Effector memory CD4-positive, alpha-beta T cell (primary cell): ENCODE results near the gene MYOCD.

ENCODE experiments used
- DNase-seq, 3 donors: peaks; one replicate each; pipeline ENCODE4 v3.0.0-alpha.2; 2020
- H3K27ac ChIP-seq: 2 replicates; pipeline ENCODE4 v1.7.0; 2013; ENCODE audit warnings: mild to moderate bottlenecking, low read length, moderate library complexity; ENCODE audit not compliant: insufficient read depth, poor library complexity, severe bottlenecking
- H3K27me3 ChIP-seq: replicated peaks from 2 replicates; pipeline ENCODE4 v1.7.0; 2013; ENCODE audit warnings: mild to moderate bottlenecking, low read length; ENCODE audit not compliant: insufficient read depth, control insufficient read depth, poor library complexity, severe bottlenecking
- H3K36me3 ChIP-seq: 2 replicates; pipeline ENCODE4 v1.7.0; 2013; ENCODE audit warnings: mild to moderate bottlenecking, low read length, moderate library complexity; ENCODE audit not compliant: control insufficient read depth, insufficient read depth
- H3K4me1 ChIP-seq: 2 replicates; pipeline ENCODE4 v1.7.0; 2013; ENCODE audit warnings: low read length, mild to moderate bottlenecking; ENCODE audit not compliant: control insufficient read depth, insufficient read depth, poor library complexity, severe bottlenecking
- H3K4me3 ChIP-seq: 2 replicates; pipeline ENCODE4 v1.7.0; 2013; ENCODE audit warnings: low read length, low read depth, mild to moderate bottlenecking; ENCODE audit not compliant: insufficient read depth, poor library complexity, severe bottlenecking
- H3K9me3 ChIP-seq: 2 replicates; pipeline ENCODE4 v1.7.0; 2013; ENCODE audit warnings: mild to moderate bottlenecking, low read length, moderate library complexity; ENCODE audit not compliant: control insufficient read depth
- total RNA-seq, 3 donors: gene quantifications; one replicate each; lab custom pipeline; 2026; lab: John Stamatoyannopoulos, UW

MYOCD gene
- total RNA-seq = 0 reads per million in 3 donors

- Histone ChIP-seq H3K36me3 (no peaks in the 10 kb centered on the region), H3K27me3 (no peaks in the 10 kb centered on the region), H3K9me3 (no peaks in the 10 kb centered on the region), H3K27ac (no peak within 1 kb of the TSS), H3K4me1 (no peaks in the 10 kb centered on the region), H3K4me3 (no peak within 1 kb of the TSS)
- no peak for DNase-seq
Measured at GRCh38 chr17:12665263-12666210, at the start of gene MYOCD. MYOCD (plus strand) TSS chr17:12665890; CDS start chr17:12666189, 299 bp downstream.

DNA sequence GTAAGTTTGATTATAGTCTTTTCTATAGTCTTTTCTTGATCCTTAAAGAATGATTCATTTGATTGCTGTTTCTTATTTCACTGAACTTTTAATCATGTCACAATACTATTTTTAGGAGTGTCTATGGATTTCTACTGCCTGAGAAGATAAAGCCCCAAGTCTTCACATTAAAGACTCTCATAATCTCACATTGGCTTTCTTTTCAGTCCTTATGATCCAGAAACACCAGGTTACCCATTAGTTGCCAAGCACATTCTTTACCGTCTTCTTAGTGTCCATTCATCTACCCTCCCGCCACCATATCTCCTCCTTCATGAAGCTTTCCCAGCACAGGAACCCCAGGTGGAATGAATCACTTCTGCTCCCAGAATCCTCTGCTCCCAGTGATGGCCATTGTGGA, 49.5 kb upstream of the MYOCD start:
- Histone ChIP-seq H3K27me3 (no peaks in the 10 kb centered on the region), H3K4me3 (no peak overlapping the region), H3K9me3 (no peaks in the 10 kb centered on the region), H3K4me1 (no peaks in the 10 kb centered on the region), H3K27ac (no peak overlapping the region), H3K36me3 (no peaks in the 10 kb centered on the region)
- no peak for DNase-seq

DNA sequence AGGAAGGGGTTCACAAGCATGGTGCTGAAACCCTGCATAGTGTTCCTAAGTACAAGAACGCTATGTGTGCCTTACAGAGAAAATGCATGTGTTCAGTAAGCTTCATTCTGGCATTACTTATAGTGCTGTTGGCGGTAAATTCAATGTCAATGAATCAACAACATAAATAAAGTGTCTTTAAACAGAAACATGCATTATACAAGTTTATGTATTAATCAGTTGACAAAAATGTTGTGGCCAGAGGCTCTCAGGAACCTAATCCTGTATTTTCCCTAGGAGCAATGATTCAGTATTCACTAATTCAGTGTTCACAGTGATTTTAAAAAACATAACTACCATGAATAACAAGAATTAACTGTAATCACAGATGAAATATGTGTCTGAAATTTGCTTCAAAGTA, 47.1 kb upstream of the MYOCD start:
- DNase-seq = no peak
- Histone ChIP-seq H3K27me3 (no peaks in the 10 kb centered on the region), H3K4me3 (no peak overlapping the region), H3K4me1 (no peaks in the 10 kb centered on the region), H3K9me3 (no peaks in the 10 kb centered on the region), H3K27ac (no peak overlapping the region), H3K36me3 (no peaks in the 10 kb centered on the region)

- Histone ChIP-seq H3K27ac (no peak overlapping the region), H3K36me3 (no peaks in the 10 kb centered on the region), H3K27me3 (no peaks in the 10 kb centered on the region), H3K9me3 (no peaks in the 10 kb centered on the region), H3K4me1 (no peaks in the 10 kb centered on the region), H3K4me3 (no peak overlapping the region)
- no peak for DNase-seq
Measured at GRCh38 chr17:12619459-12620199, 46.1 kb upstream of the MYOCD start.

DNA sequence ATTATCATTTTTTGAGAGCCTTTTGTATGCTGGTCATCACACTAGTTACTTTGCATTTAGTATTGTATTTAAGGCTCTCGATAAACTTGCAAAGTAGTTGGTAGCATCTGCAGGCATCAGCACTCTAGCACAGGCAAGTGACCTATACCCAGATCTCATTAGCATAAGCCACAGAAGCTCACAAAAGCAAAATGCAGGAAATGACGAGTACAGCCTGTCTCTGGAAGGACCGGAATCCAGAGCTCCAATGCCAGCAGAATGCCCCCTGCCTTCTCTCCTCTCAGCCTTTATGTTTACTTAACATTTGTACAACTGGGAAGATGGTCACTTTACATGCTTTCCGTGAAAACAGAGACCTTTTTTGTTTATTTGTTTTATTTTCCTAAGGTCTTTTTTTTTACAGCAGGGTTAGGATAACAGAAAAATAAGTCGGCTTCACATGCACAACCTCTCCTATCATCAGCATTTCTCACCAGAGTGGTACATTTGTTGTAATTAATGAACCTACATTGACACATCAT, 45.4 kb upstream of the MYOCD start:
- Histone ChIP-seq H3K4me1 (no peaks in the 10 kb centered on the region), H3K27ac (no peak overlapping the region), H3K27me3 (no peaks in the 10 kb centered on the region), H3K4me3 (no peak overlapping the region), H3K9me3 (no peaks in the 10 kb centered on the region), H3K36me3 (no peaks in the 10 kb centered on the region)
- no peak for DNase-seq

DNA sequence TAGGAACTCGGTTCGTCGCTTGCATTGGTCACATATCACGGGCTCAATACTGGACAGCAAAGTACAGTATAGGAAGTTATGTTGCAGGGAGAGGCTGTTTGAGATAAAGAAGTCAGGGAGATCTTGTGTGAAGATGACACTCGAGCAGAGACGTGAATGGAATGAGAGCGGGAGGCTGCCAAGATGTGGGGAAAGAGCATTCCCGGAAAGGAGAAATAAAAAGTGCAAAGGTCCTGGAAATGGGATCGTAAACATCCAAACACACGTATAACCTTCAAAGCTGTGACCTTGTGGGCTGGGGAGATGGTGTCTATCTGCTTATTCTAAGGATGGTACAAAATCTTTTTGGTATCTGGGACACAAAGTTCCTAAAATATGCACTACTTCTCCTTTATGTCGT, 43.0 kb upstream of the MYOCD start:
- H3K27me3 ChIP-seq = no peaks in the 10 kb centered on the region
- H3K27ac ChIP-seq = no peak overlapping the region
- H3K9me3 ChIP-seq = no peaks in the 10 kb centered on the region
- H3K36me3 ChIP-seq = no peaks in the 10 kb centered on the region
- no peak overlapping the region for H3K4me3 ChIP-seq
- DNase-seq = no peak
- no peaks in the 10 kb centered on the region for H3K4me1 ChIP-seq

GRCh38 chr17:12623220-12623848, 42.4 kb upstream of the MYOCD start:
- no peak for DNase-seq
- H3K27ac ChIP-seq = no peak overlapping the region
- H3K36me3 ChIP-seq = no peaks in the 10 kb centered on the region
- no peaks in the 10 kb centered on the region for H3K9me3 ChIP-seq
- no peaks in the 10 kb centered on the region for H3K27me3 ChIP-seq
- no peaks in the 10 kb centered on the region for H3K4me1 ChIP-seq
- H3K4me3 ChIP-seq = no peak overlapping the region

GRCh38 chr17:12624211-12624610, 41.5 kb upstream of the MYOCD start:
- no peak for DNase-seq

DNA sequence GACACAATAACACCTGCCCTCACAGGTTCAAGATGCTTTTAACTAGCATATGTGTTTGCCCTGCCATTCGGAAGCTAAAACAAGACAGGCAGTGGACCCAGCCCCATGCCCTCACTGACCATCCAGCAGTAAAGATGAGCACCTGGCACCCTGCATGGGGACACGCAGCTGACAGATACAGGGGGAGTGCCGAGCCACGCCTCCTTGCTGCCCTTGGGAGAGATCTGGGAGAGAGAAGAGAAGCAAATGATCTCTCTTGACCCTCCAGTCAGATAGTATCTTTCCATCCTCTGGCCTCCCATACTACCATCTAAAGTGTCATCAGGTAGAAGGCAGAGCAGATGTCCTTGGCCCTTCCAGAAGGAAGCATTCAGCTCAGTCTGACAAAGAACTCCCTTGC, 40.6 kb upstream of the MYOCD start:
- Histone ChIP-seq H3K27ac (no peak overlapping the region), H3K27me3 (no peaks in the 10 kb centered on the region), H3K36me3 (no peaks in the 10 kb centered on the region), H3K4me1 (no peaks in the 10 kb centered on the region), H3K9me3 (no peaks in the 10 kb centered on the region), H3K4me3 (no peak overlapping the region)
- DNase-seq = no peak

More at GRCh38 chr17:12624211-12624610, 41.5 kb upstream of the MYOCD start:
- no peaks in the 10 kb centered on the region for H3K4me1 ChIP-seq
- no peak overlapping the region for H3K27ac ChIP-seq
- H3K9me3 ChIP-seq = no peaks in the 10 kb centered on the region
- H3K27me3 ChIP-seq = no peaks in the 10 kb centered on the region
- H3K4me3 ChIP-seq = no peak overlapping the region
- H3K36me3 ChIP-seq = no peaks in the 10 kb centered on the region
